ENCODE measurements around the gene TSPAN14. TPM values are rescaled to one million over a fixed set of nuclear protein-coding genes. Genes with fewer than 3 reads are reported as not detected.
A peak's percentile ranks its signal among the peaks of the same experiment; 100 is the strongest.

TSPAN14 gene, protein sequence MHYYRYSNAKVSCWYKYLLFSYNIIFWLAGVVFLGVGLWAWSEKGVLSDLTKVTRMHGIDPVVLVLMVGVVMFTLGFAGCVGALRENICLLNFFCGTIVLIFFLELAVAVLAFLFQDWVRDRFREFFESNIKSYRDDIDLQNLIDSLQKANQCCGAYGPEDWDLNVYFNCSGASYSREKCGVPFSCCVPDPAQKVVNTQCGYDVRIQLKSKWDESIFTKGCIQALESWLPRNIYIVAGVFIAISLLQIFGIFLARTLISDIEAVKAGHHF
- total RNA-seq (2016; rRNA removed; fragmentation: Illumina TruSeq; extraction: Trizol): 17.4 and 24.1 TPM in 2 replicates
- total RNA-seq (2016; cell fraction: cytosol; rRNA removed; fragmentation: Illumina TruSeq; extraction: Trizol; ENCODE audit: low read depth): 5.0 and 6.4 TPM in 2 replicates
- 16.0 and 24.8 TPM in 2 replicates for total RNA-seq (2016; cell fraction: insoluble cytoplasmic fraction; rRNA removed; fragmentation: Illumina TruSeq; extraction: Trizol)
- 15.7 and 18.1 TPM in 2 replicates for total RNA-seq (2016; cell fraction: membrane; rRNA removed; fragmentation: Illumina TruSeq; extraction: Trizol)
- total RNA-seq (2016; cell fraction: nucleus; rRNA removed; fragmentation: Illumina TruSeq; extraction: Trizol): 28.9 and 38.5 TPM in 2 replicates
- polyA plus RNA-seq (2011; rRNA removed): 73.8 and 80.6 TPM in 2 replicates
- polyA plus RNA-seq (2011; cell fraction: cytosol; rRNA removed): 66.9 and 68.7 TPM in 2 replicates
- polyA plus RNA-seq (2011; cell fraction: nucleus; rRNA removed): 64.3 and 75.0 TPM in 2 replicates
- polyA plus RNA-seq (2012): 36.4 and 39.6 TPM in 2 replicates
- 6.7 and 7.8 TPM in 2 replicates for polyA plus RNA-seq (2016; cell fraction: cytosol; fragmentation: Illumina TruSeq; extraction: Trizol; ENCODE audit: low read depth)
- polyA plus RNA-seq (2016; cell fraction: insoluble cytoplasmic fraction; fragmentation: Illumina TruSeq; extraction: Trizol; ENCODE audit: low read depth): 19.6 and 25.9 TPM in 2 replicates
- 15.4 and 16.2 TPM in 2 replicates for polyA plus RNA-seq (2016; cell fraction: membrane; fragmentation: Illumina TruSeq; extraction: Trizol; ENCODE audit: low read depth)
- polyA plus RNA-seq (2016; cell fraction: nucleus; fragmentation: Illumina TruSeq; extraction: Trizol; ENCODE audit: insufficient read depth, low read depth): 59.1 and 62.2 TPM in 2 replicates
- 22.0 and 139 TPM in 2 replicates for polyA minus RNA-seq (2011; rRNA and poly(A)+ RNA removed; ENCODE audit: low replicate concordance)
- polyA minus RNA-seq (2011; cell fraction: cytosol; rRNA and poly(A)+ RNA removed): 48.1 and 54.0 TPM in 2 replicates
- polyA minus RNA-seq (2011; cell fraction: nucleus; rRNA and poly(A)+ RNA removed): 39.9 and 48.0 TPM in 2 replicates
- percentile 85 among the genes with signal in this experiment for Bru-seq, nascent RNA
- BruChase-seq, experiment 1, labeled RNA remaining after a 6-hour chase: percentile 89 among the genes with signal in this experiment
- BruChase-seq, experiment 2, labeled RNA remaining after a 2-hour chase: percentile 87 among the genes with signal in this experiment
- long read RNA-seq, experiment 1, full-length matches to known transcripts: 7 of 38 reads
- long read RNA-seq, experiment 1, partial matches to known transcripts: 7 of 38 reads
- long read RNA-seq, experiment 1, other reads (novel, unspliced or antisense): 24 of 38 reads
- long read RNA-seq, experiment 2, full-length matches to known transcripts: 26 of 144 reads
- long read RNA-seq, experiment 2, partial matches to known transcripts: 60 of 144 reads
- long read RNA-seq, experiment 2, other reads (novel, unspliced or antisense): 58 of 144 reads

DNA sequence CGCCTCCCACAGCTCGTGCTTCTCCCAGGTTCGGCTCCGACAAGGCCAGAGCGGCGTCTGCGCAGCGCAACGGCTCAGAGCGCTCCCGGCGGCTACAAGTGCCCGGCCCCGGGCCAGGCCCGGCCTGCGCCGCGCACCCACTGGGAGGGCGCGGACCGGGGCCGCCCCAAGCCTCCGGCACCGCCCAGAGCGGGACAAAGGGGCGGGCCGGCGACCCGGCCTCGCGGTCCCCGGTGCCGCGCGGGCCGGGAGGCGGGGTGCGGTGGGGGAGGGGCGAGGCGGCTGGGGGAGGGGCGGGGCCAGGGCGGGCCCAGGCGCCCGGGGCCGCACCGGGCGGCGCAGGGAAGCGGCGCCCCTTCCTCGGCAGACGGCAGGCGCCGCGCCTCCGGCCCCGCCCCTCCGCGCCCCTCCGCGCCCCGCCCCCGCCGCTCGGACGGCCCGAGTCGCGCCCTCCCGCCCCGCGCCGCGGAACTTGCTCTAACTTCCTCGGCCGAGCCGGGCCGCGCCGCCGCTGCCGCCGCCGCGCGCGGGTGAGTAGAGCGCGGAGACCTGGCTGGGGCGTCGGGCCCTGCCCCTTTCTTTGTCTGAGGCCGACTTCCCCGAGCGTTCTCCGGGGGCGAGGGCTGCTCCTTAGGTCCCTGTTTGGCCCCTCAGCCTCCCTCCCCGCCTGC, at the start of gene TSPAN14:
TSPAN14 (plus strand) TSS at position 469 of the 671 bp plus-strand sequence. CDS start 34,924 bp downstream, outside the sequence.
- no peak for FAIRE-seq
- no TSS peak for BruUV-seq (replicated peaks)
- WGBS (ENCODE audit: low lambda C conversion rate): 0% methylated on average over 5 of the region's 97 CpGs
- TF ChIP-seq TBX3 (IDR thresholded peaks at IDR 0.05; ENCODE audit: borderline replicate concordance) (no peak), SP2 (CRISPR knock-in tag; IDR thresholded peaks at IDR 0.05) (no peak), RBAK (CRISPR knock-in tag; IDR thresholded peaks at IDR 0.05) (no peak), JARID2 (CRISPR knock-in tag; IDR thresholded peaks at IDR 0.05; ENCODE audit: insufficient replicate concordance) (no peak), NCOR1 (IDR thresholded peaks at IDR 0.05; ENCODE audit: borderline replicate concordance, low read length) (no peak), GZF1 (CRISPR knock-in tag; IDR thresholded peaks at IDR 0.05) (no peak), ATF7-NPFF (CRISPR knock-in tag; IDR thresholded peaks at IDR 0.05; ENCODE audit: low read depth) (no peak), KDM2A (CRISPR knock-in tag; IDR thresholded peaks at IDR 0.05; ENCODE audit: borderline replicate concordance, low read depth) (peak; percentile 57; the same call in 1 of the 2 replicates)
- TF ChIP-seq, protein P1, sequence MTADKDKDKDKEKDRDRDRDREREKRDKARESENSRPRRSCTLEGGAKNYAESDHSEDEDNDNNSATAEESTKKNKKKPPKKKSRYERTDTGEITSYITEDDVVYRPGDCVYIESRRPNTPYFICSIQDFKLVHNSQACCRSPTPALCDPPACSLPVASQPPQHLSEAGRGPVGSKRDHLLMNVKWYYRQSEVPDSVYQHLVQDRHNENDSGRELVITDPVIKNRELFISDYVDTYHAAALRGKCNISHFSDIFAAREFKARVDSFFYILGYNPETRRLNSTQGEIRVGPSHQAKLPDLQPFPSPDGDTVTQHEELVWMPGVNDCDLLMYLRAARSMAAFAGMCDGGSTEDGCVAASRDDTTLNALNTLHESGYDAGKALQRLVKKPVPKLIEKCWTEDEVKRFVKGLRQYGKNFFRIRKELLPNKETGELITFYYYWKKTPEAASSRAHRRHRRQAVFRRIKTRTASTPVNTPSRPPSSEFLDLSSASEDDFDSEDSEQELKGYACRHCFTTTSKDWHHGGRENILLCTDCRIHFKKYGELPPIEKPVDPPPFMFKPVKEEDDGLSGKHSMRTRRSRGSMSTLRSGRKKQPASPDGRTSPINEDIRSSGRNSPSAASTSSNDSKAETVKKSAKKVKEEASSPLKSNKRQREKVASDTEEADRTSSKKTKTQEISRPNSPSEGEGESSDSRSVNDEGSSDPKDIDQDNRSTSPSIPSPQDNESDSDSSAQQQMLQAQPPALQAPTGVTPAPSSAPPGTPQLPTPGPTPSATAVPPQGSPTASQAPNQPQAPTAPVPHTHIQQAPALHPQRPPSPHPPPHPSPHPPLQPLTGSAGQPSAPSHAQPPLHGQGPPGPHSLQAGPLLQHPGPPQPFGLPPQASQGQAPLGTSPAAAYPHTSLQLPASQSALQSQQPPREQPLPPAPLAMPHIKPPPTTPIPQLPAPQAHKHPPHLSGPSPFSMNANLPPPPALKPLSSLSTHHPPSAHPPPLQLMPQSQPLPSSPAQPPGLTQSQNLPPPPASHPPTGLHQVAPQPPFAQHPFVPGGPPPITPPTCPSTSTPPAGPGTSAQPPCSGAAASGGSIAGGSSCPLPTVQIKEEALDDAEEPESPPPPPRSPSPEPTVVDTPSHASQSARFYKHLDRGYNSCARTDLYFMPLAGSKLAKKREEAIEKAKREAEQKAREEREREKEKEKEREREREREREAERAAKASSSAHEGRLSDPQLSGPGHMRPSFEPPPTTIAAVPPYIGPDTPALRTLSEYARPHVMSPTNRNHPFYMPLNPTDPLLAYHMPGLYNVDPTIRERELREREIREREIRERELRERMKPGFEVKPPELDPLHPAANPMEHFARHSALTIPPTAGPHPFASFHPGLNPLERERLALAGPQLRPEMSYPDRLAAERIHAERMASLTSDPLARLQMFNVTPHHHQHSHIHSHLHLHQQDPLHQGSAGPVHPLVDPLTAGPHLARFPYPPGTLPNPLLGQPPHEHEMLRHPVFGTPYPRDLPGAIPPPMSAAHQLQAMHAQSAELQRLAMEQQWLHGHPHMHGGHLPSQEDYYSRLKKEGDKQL (CRISPR knock-in tag; IDR thresholded peaks at IDR 0.05; ENCODE audit: low read depth): no peak

More for the DNA sequence above, at the start of gene TSPAN14:
- intact Hi-C loops (cut with micrococcal nuclease; ENCODE audit: unreplicated experiment) (no loop called here), in situ Hi-C loops (cut with HindIII; ENCODE audit: extremely low pct_ligation_motif_present, low pct_unique_long_range_greater_than_20kb) (no loop called here)
- ChIA-PET POLR2A (interaction anchor here (0.6 to 3.3 kb wide), 8 partner anchors 10 to 63 kb away, joined by 3 to 16 read pairs (median 6); no protein-coding TSS in a partner anchor), CTCF (ENCODE audit: low intra/inter-chr PET ratio, low total read pairs) (no interaction called here)
- peaks cover 5% of the 10 kb centered on the region; the same call in 1 of the 2 replicates for H4K20me1 ChIP-seq (ENCODE audit: insufficient read depth, low read length)
- peak within 1 kb of the TSS; percentile 89 to 99 (median 93) for H3K4me3 ChIP-seq (replicated peaks in 1 of 3; ENCODE audit: insufficient read depth in 1 of 3, low read depth in 2 of 3, low read length in 3 of 3)
- H3K9me3 ChIP-seq (ENCODE audit: low read length): no peaks in the 10 kb centered on the region
- peak within 1 kb of the TSS; percentile 77 for H3K27ac ChIP-seq (ENCODE audit: extremely low read length, insufficient read depth, low read length)
- H3K4me1 ChIP-seq (ENCODE audit: insufficient read depth, low read length): peaks cover 72% of the 10 kb centered on the region
- DNase-seq (ENCODE audit: low spot score) (peak; percentile 53), ATAC-seq (peak; percentile 87)
- no peaks in the 10 kb centered on the region for H3K36me3 ChIP-seq (replicated peaks in 1 of 2; ENCODE audit: control insufficient read depth in 1 of 2, insufficient read depth in 2 of 2, low read length in 2 of 2)
- H3K9ac ChIP-seq (ENCODE audit: insufficient read depth, low read depth, low read length): peak within 1 kb of the TSS; percentile 90
- no peaks in the 10 kb centered on the region; a peak in 1 of 5 replicates for H3K27me3 ChIP-seq (ENCODE audit: control insufficient read depth in 1 of 2, insufficient read depth in 2 of 2, low read length in 2 of 2)
- peaks cover 44% of the 10 kb centered on the region for H3K79me2 ChIP-seq (ENCODE audit: insufficient read depth, low read length)
- peak within 1 kb of the TSS; percentile 91 for H3K4me2 ChIP-seq (ENCODE audit: low read depth, low read length)
- H2AFZ ChIP-seq (ENCODE audit: low read length): no peak within 1 kb of the TSS
